ENCODE measurements around the gene EPHX1. TPM values are rescaled to one million over a fixed set of nuclear protein-coding genes. Genes with fewer than 3 reads are reported as not detected.
A peak's percentile ranks its signal among the peaks of the same experiment; 100 is the strongest.

Gene EPHX1
- total RNA-seq, 1 donor = 31.5 TPM

DNA sequence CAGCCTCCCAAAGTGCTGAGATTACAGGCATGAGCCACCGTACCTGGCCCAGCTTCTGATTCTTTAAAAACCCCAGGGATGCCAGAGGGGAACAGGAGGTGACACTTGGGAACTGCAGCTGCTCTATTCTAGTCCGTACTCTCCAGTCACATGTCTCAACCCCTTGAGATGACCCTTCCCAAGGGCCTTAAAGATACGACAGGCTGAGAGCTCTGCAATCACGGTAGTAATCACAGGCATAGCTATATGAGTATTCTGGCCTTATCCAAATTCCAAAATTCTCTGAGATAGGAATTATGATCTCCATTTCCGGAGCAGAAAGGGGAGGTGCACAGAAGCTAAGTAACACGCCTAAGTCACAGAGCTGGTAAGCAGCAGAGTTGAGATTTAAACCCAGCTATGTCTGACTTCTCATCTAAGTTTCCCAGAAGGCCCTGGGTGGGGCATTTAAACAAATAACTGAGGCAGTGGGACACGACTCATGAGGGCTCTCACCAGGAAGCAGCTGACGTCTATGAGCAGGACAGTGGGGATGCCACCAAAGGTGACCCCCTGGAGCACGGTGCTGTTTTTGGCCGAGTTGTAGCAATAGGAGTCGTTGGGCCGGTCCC is 67.1 kb downstream of the EPHX1 start:
- peak; percentile 35 for DNase-seq (ENCODE audit: low read depth)
- H3K4me3 ChIP-seq (ENCODE audit: low read depth, low read length) = no peak overlapping the region
- no peak for TF ChIP-seq CTCF (IDR thresholded peaks at IDR 0.05; ENCODE audit: insufficient read depth, low read depth, low read length)

DNA sequence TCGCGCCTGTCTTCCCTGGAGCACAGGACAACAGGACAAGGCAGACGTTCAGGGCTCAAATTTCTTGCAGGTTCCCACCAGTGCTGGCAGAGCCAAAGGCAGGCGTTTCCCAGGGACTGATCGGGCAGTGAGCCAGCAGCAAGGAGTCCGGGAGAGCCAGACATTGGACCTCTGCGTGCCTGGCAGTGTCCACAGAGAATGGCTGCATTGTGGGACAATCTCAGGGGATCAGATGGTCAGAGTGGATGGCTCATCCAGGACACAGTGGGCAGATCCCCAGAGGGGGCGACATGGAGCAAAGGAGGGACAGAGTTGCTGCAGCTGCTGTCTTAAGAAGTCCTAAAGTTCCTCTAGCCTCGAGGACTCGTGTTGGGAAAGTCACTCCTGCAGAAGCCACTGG is 67.7 kb downstream of the EPHX1 start:
- DNase-seq (ENCODE audit: low read depth) = peak; percentile 64
- peak; percentile 69 for TF ChIP-seq CTCF (IDR thresholded peaks at IDR 0.05; ENCODE audit: insufficient read depth, low read depth, low read length)
- H3K4me3 ChIP-seq (ENCODE audit: low read depth, low read length) = no peak overlapping the region

- TF ChIP-seq CTCF (IDR thresholded peaks at IDR 0.05; ENCODE audit: insufficient read depth, low read depth, low read length) = no peak
- H3K4me3 ChIP-seq (ENCODE audit: low read depth, low read length) = no peak overlapping the region
- no peak for DNase-seq (ENCODE audit: low read depth)
Observed at GRCh38 chr1:225878282-225878681, 68.4 kb downstream of the EPHX1 start.

DNA sequence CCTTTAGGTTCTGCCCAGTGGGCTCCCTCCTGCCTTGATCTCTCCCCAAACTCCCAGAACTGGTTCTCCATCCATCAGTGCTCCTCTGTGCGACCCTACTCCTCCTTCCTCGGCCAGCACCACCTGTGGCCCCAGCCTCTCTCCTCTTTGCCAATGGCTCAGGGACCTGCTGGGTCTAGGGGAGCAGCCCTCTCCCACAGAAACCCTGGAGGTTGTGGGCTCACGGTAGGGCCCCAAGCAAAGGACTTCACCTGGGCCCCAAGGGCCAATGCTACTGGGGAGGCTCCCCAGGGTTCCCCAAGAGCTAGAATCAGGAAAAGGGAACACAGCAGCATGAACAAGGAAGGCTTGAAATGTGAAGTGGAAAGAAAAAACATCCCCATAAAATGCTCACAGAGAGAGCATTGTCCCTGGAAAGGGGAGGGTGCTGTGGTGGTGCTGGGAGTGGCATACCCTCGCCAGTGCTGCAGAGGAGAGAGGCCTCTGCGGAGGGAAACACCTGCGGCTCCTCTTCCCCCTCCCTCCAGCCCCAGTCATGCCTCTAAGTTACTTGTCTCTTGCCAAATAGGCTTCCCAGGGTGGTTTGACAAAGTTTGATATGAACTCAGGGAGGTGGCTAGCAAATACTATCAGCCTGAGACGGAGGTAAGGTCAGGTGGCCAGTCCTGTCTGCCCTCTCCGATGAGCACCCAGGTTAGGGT is 69.7 kb downstream of the EPHX1 start:
- no peak for TF ChIP-seq CTCF (IDR thresholded peaks at IDR 0.05; ENCODE audit: insufficient read depth, low read depth, low read length)
- no peak for DNase-seq (ENCODE audit: low read depth)
- no peak overlapping the region for H3K4me3 ChIP-seq (ENCODE audit: low read depth, low read length)

- no peak overlapping the region for H3K4me3 ChIP-seq (ENCODE audit: low read depth, low read length)
- no peak for TF ChIP-seq CTCF (IDR thresholded peaks at IDR 0.05; ENCODE audit: insufficient read depth, low read depth, low read length)
- no peak for DNase-seq (ENCODE audit: low read depth)
Observed at GRCh38 chr1:225880222-225880588, 70.3 kb downstream of the EPHX1 start.

DNA sequence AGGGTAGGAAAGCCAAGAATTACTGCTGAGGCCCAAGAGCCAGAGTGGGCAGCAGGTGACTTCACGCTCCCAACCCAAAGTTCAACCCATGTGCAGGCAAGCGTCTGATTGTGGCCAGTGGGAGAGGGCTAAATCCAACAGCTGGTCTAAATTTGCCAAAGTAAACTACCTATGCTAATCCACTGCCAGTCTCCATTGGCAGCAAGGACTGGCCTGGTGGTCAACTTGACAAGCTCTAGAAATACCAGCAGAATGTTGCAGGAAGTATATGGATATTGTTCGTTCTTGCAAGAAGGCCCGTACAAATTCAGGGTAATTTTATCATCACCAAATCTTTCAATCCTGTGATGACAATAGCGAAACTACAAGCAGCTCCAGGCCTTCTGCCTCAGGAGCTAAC is 70.7 kb downstream of the EPHX1 start:
- no peak for DNase-seq (ENCODE audit: low read depth)
- no peak for TF ChIP-seq CTCF (IDR thresholded peaks at IDR 0.05; ENCODE audit: insufficient read depth, low read depth, low read length)
- peak overlapping the region; percentile 96 for H3K4me3 ChIP-seq (ENCODE audit: low read depth, low read length)
